Neural progenitor cell (in vitro differentiated cells): ENCODE measurements around the gene UBTD2.

ENCODE experiments used
- CTCF ChIP-seq: fragments of 200-600 bp; sonication (generic); IDR thresholded peaks from 2 replicates; pipeline ENCODE4 v1.5.1; 2017; ENCODE audit warnings: antibody characterized with exemption, mild to moderate bottlenecking
- EZH2 ChIP-seq: fragments of 200-600 bp; sonication (generic); IDR thresholded peaks from 2 replicates; pipeline ENCODE4 v1.6.1; 2017; ENCODE audit warnings: antibody characterized with exemption, mild to moderate bottlenecking, moderate library complexity

DNA sequence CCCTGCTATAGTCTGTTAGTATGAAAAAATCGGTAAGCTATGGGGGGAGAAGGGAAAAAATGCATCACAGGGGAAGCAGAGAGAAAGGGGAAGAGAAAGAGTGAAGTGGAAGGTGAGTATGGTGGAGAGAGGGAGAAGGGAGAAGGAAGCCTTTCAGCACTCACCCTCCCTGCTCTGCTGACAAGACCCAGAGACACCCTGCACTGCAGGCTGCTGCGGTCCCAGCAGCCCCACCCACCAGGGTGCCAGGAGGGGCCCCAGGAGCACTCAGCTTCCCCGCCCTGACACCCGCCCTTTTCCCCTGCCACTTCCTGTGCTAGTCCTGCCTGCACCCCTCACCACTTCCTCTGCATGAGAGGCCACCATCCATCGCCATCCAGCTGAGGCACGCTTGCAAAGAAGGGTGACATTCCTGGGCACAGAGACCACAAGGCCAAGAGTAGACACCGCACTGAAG, 108.3 kb downstream of the UBTD2 start:
- TF ChIP-seq CTCF (no peak), EZH2 (no peak)
